ENCODE data around the gene CYP26B1. TPM values are rescaled to one million over a fixed set of nuclear protein-coding genes. Genes with fewer than 3 reads are reported as not detected.

Gene CYP26B1
- total RNA-seq, 1 experiment from 2014 or later: 0.20 TPM

GRCh38 chr2:72166279-72166678 lies 18.6 kb upstream of the CYP26B1 start:
- Histone ChIP-seq H3K56ac (ENCODE audit: insufficient read length, low read depth, low read length) (no peak overlapping the region), H2BK120ac (ENCODE audit: low read depth, low read length, poor library complexity, severe bottlenecking) (no peak overlapping the region), H4K20me1 (ENCODE audit: control insufficient read depth, insufficient read depth, insufficient read length) (no peaks in the 10 kb centered on the region), H2AFZ (ENCODE audit: low read length) (no peak overlapping the region), H3K9ac (ENCODE audit: extremely low read depth, insufficient read length, low read length) (no peak overlapping the region), H4K8ac (replicated peaks; ENCODE audit: insufficient read length, low read depth, low read length) (no peak overlapping the region), H3K4me2 (ENCODE audit: insufficient read depth, insufficient read length, low read length) (no peak overlapping the region), H4K5ac (ENCODE audit: insufficient read length, low read depth, low read length) (no peak overlapping the region), H3K79me1 (ENCODE audit: insufficient read depth, low read depth, low read length, poor library complexity, severe bottlenecking) (no peaks in the 10 kb centered on the region), H3K79me2 (ENCODE audit: insufficient read depth, low read length) (no peaks in the 10 kb centered on the region), H2BK15ac (ENCODE audit: low read depth, low read length) (no peak overlapping the region), H2BK20ac (ENCODE audit: low read depth, low read length, poor library complexity, severe bottlenecking) (no peak overlapping the region), H3K18ac (ENCODE audit: insufficient read length, low read depth, low read length) (no peak overlapping the region), H2BK12ac (ENCODE audit: insufficient read length, low read depth, low read length) (no peak overlapping the region), H3K23me2 (ENCODE audit: insufficient read length, low read depth, low read length, poor library complexity, severe bottlenecking) (no peaks in the 10 kb centered on the region), H3K4ac (ENCODE audit: low read depth, low read length) (no peak overlapping the region), H3K27me3 (ENCODE audit: insufficient read depth, low read length) (no peaks in the 10 kb centered on the region), H4K91ac (ENCODE audit: insufficient read length, low read depth, low read length) (no peak overlapping the region), H3K14ac (ENCODE audit: insufficient read depth, low read length) (no peak overlapping the region), H3K9me3 (ENCODE audit: control insufficient read depth, low read depth, low read length) (no peaks in the 10 kb centered on the region), H3K23ac (ENCODE audit: insufficient read length, low read depth, low read length) (no peak overlapping the region), H2AK5ac (ENCODE audit: insufficient read length, low read length) (no peak overlapping the region), H3T11ph (ENCODE audit: low read length) (no peak overlapping the region), H2BK5ac (ENCODE audit: insufficient read length, low read length) (no peak overlapping the region), H3K27ac (ENCODE audit: insufficient read length, low read depth, low read length) (no peak overlapping the region), H3K4me1 (ENCODE audit: insufficient read depth, low read length) (no peaks in the 10 kb centered on the region)
- Mint-ChIP-seq H3K4me3 (no peak overlapping the region), H3K27ac (no peak overlapping the region), H3K36me3 (ENCODE audit: insufficient read depth in 1 of 3, low read depth in 3 of 3) (no peaks in the 10 kb centered on the region), H3K9me3 (no peaks in the 10 kb centered on the region), H3K4me1 (no peaks in the 10 kb centered on the region), H3K27me3 (ENCODE audit: low read depth) (no peaks in the 10 kb centered on the region)
- TF ChIP-seq CTCF (conservative IDR thresholded peaks at IDR 0.05): no peak
- WGBS (ENCODE audit: extremely low coverage, insufficient read length, low lambda C conversion rate): no CpG with 5 or more reads among the region's 3 CpGs
- no peak for DNase-seq
